Testis (tissue), 3 donors: ENCODE results near the gene SMLR1. TPM values are rescaled to one million over a fixed set of nuclear protein-coding genes. Genes with fewer than 3 reads are reported as not detected.

ENCODE experiments used
- DNase-seq: peaks from one replicate; pipeline ENCODE4 v3.0.0-alpha.2; 2019
- H3K27ac ChIP-seq, 2 donors: fragments of 200-600 bp; sonication (generic); one replicate each; pipeline ENCODE4 v1.5.1; 2019
- H3K27me3 ChIP-seq: fragments of 200-600 bp; sonication (generic); one replicate; pipeline ENCODE4 v1.5.1; 2019
- H3K36me3 ChIP-seq: fragments of 200-600 bp; sonication (generic); one replicate; pipeline ENCODE4 v1.5.1; 2017; ENCODE audit warnings: low read depth; ENCODE audit errors: missing control alignments
- H3K4me1 ChIP-seq: fragments of 200-600 bp; sonication (generic); one replicate; pipeline ENCODE4 v1.5.1; 2019
- H3K4me3 ChIP-seq, 2 donors: fragments of 200-600 bp; sonication (generic); one replicate each; pipeline ENCODE4 v1.5.1; 2017 to 2019
- H3K9me3 ChIP-seq: fragments of 200-600 bp; sonication (generic); one replicate; pipeline ENCODE4 v1.5.1; 2017
- CTCF ChIP-seq, 3 experiments: fragments of 450-650 bp in 2 of 3; fragments of 200-600 bp in 1 of 3; sonication (generic) in 1 of 3; IDR thresholded peaks; one replicate each; pipeline ENCODE4 v1.5.1; 2016 to 2019; ENCODE audit warnings: antibody characterized with exemption in 3 of 3, mild to moderate bottlenecking in 2 of 3, moderate library complexity in 1 of 3
- POLR2A ChIP-seq: fragments of 450-650 bp; IDR thresholded peaks from one replicate; pipeline ENCODE4 v1.6.1; 2017; ENCODE audit warnings: antibody characterized with exemption, mild to moderate bottlenecking, moderate library complexity
- WGBS, 2 donors: methylation state at CpG; one replicate each; pipeline ENCODE4 v1.1.5; 2018; 5-methylcytosine and 5-hydroxymethylcytosine counted together
- intact Hi-C: fragments of 100-400 bp; cut with DNase I; formaldehyde crosslinking; loops from one replicate; pipeline ENCODE4 v1.15.1; 2023; ENCODE audit warnings: low total_unique reads
- polyA plus RNA-seq: library from polyadenylated mRNA; stranded (reverse); fragments of 350-450 nt; fragmentation: Illumina TruSeq; extraction: RNeasy Lipid Tissue Mini Kit (QIAGEN cat#74804); gene quantifications from one replicate; pipeline ENCODE4 v1.2.3, GENCODE V29; 2014; ENCODE audit warnings: low read depth, low replicate concordance; ENCODE audit not compliant: insufficient read depth
- total RNA-seq, 2 donors: library from RNA; depleted of rRNA; stranded (reverse); fragments of >200 nt; gene quantifications; one replicate each; pipeline ENCODE4 v1.2.3, GENCODE V29; 2016

SMLR1 gene
- total and polyA plus RNA-seq, 3 donors from 2014 or later = 0.28 to 0.94 (median 0.31) TPM

DNA sequence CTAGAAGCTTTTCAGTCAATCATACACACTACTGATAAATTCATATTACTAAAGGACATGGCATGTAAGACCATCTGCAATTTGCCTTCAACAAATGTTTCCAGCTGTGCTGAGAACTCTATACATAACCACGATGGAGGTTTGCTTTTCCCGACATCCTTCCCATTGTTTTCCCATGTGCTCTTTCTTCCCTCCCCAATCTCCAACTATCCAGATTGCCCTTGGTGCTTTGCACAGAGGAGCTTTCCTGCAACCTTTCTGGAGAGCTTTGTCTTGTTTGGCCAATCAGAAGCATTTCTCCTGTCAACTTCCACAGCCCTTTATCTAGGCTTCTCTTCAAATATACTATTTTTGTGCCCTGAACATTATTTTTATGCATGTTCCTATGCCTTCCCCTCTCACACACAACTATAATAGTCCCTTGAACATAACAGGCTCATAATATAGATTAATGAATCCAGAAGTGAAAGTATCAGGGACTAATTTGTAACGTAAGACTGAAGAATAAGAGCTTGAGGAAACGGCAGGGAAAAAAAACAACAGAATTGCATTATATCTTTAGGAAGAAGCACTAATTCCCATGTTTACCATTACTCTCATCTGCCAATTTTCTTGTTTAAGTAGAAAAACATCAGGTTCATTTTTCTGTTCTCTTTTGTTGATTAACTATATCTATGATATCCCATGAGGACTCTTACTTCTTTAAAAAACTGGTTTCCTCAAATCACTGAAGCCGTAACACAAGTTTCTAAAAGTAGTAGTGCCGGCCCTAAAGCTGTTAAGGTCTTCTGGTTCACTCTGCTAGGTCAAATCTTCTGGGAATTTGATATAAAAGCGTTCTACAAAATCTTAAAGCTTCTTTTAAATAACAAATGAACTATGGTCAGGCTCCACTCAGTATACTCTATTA lies 20.1 kb downstream of the SMLR1 start:
- no peak overlapping the region for H3K4me3 ChIP-seq
- intact Hi-C loops = no loop called here
- WGBS, 2 donors = 57 to 59% methylated on average over 7 of the region's 7 CpGs
- H3K36me3 ChIP-seq = no peaks in the 10 kb centered on the region
- peak overlapping the region; percentile 2 to 6 for H3K27ac ChIP-seq
- H3K4me1 ChIP-seq = peaks cover 5% of the 10 kb centered on the region
- no peak for TF ChIP-seq CTCF (IDR thresholded peaks at IDR 0.05)
- TF ChIP-seq POLR2A = no peak
- H3K9me3 ChIP-seq = no peaks in the 10 kb centered on the region
- H3K27me3 ChIP-seq = no peaks in the 10 kb centered on the region
- no peak for DNase-seq

GRCh38 chr6:130848945-130849344 lies 21.7 kb downstream of the SMLR1 start:
- no peak for TF ChIP-seq CTCF (IDR thresholded peaks at IDR 0.05)
- no peak for TF ChIP-seq POLR2A
- Histone ChIP-seq H3K36me3 (no peaks in the 10 kb centered on the region), H3K4me3 (no peak overlapping the region), H3K9me3 (no peaks in the 10 kb centered on the region), H3K27ac (no peak overlapping the region), H3K27me3 (no peaks in the 10 kb centered on the region), H3K4me1 (peaks cover 5% of the 10 kb centered on the region)
- intact Hi-C loops = no loop called here
- 90 to 92% methylated on average over 2 of the region's 2 CpGs for WGBS, 2 donors
- DNase-seq = no peak

DNA sequence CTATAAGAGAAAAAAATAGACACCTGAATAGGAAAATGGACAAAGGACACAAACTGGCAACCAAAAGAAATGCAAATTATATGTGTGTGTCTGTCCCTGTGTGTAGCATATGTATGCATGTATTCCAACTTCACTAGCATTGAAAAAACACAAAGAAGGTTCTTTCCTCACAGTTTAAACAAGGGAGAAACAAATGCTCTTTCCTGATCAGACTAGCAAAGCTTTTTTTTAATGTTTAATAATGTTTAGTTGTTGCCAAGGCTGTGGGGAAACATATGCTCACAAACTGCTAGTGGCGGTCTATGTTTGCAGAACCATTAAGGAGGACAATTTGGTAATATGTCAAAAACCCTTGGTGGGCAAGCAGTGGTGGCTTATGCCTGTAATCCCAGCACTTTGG lies 22.4 kb downstream of the SMLR1 start:
- no peaks in the 10 kb centered on the region for H3K9me3 ChIP-seq
- H3K4me3 ChIP-seq = no peak overlapping the region
- peaks cover 5% of the 10 kb centered on the region for H3K4me1 ChIP-seq
- no peaks in the 10 kb centered on the region for H3K27me3 ChIP-seq
- H3K27ac ChIP-seq = no peak overlapping the region
- DNase-seq = no peak
- WGBS, 2 donors = 94 to 96% methylated on average over 1 of the region's 1 CpG
- H3K36me3 ChIP-seq = no peaks in the 10 kb centered on the region
- intact Hi-C loops = no loop called here
- TF ChIP-seq CTCF (IDR thresholded peaks at IDR 0.05) (no peak), POLR2A (no peak)

GRCh38 chr6:130851026-130851425 lies 23.8 kb downstream of the SMLR1 start:
- WGBS, 2 donors = 76 to 88% methylated on average over 1 of the region's 1 CpG
- Histone ChIP-seq H3K9me3 (no peaks in the 10 kb centered on the region), H3K36me3 (no peaks in the 10 kb centered on the region), H3K4me3 (no peak overlapping the region), H3K27ac (no peak overlapping the region), H3K4me1 (peaks cover 5% of the 10 kb centered on the region), H3K27me3 (no peaks in the 10 kb centered on the region)
- intact Hi-C loops = no loop called here
- TF ChIP-seq CTCF (IDR thresholded peaks at IDR 0.05) = no peak
- no peak for DNase-seq
